ENCODE measurements around the gene SFXN4. TPM values are rescaled to one million over a fixed set of nuclear protein-coding genes. Genes with fewer than 3 reads are reported as not detected.

The SFXN4 gene
- total and polyA plus RNA-seq, 2 of the 4 experiments (the other 2 are of a cell fraction): 12.0 to 12.5 TPM

GRCh38 chr10:119162452-119163092, 2.9 kb downstream of the SFXN4 start:
- TF ChIP-seq USF2 (IDR thresholded peaks at IDR 0.05; ENCODE audit: low read depth, low read length) (no peak), CTCF (conservative IDR thresholded peaks at IDR 0.05; ENCODE audit: low read depth, low read length) (no peak), BHLHE40 (IDR thresholded peaks at IDR 0.05; ENCODE audit: low read depth, low read length) (no peak), CHD1 (IDR thresholded peaks at IDR 0.05; ENCODE audit: low read depth, low read length) (no peak), FOS (IDR thresholded peaks at IDR 0.05; ENCODE audit: low read depth, low read length) (no peak), ELK1 (IDR thresholded peaks at IDR 0.05; ENCODE audit: borderline replicate concordance, low read depth, low read length) (no peak), RCOR1 (IDR thresholded peaks at IDR 0.05; ENCODE audit: insufficient replicate concordance, low read length) (no peak), MXI1 (IDR thresholded peaks at IDR 0.05; ENCODE audit: borderline replicate concordance, low read depth, low read length) (no peak), MAZ (IDR thresholded peaks at IDR 0.05; ENCODE audit: borderline replicate concordance, low read depth, low read length) (no peak), RFX5 (IDR thresholded peaks at IDR 0.05; ENCODE audit: low read depth, low read length) (no peak), NFE2L2 (IDR thresholded peaks at IDR 0.05; ENCODE audit: low read depth, low read length) (no peak)

More at GRCh38 chr10:119162452-119163092, 2.9 kb downstream of the SFXN4 start:
- no peak overlapping the region for H3K9ac ChIP-seq (ENCODE audit: low read depth, low read length)
- H3K4me2 ChIP-seq (ENCODE audit: low read depth, low read length): no peak overlapping the region
- H2AK5ac ChIP-seq (ENCODE audit: low read depth, low read length): no peak overlapping the region
- H3K4me3 ChIP-seq (ENCODE audit: insufficient read depth, low read depth, low read length): no peak overlapping the region
- no peak overlapping the region for H2AFZ ChIP-seq (replicated peaks; ENCODE audit: low read length, poor library complexity)
- H3K4ac ChIP-seq (ENCODE audit: low read depth, low read length): no peak overlapping the region
- no peak overlapping the region for H3K23ac ChIP-seq (ENCODE audit: low read depth, low read length)
- in situ Hi-C loops (cut with MboI; ENCODE audit: low sequenced_read_pairs): no loop called here
- DNase-seq (no peak), ATAC-seq (ENCODE audit: low read depth) (no peak)
- H3K14ac ChIP-seq (replicated peaks; ENCODE audit: low read depth, low read length): no peak overlapping the region
- no peak overlapping the region for H2BK5ac ChIP-seq (ENCODE audit: low read depth, low read length, poor library complexity, severe bottlenecking)
- no peak overlapping the region for H3K27ac ChIP-seq (ENCODE audit: insufficient read depth, low read length)
- H4K20me1 ChIP-seq (ENCODE audit: insufficient read depth, low read length): no peaks in the 10 kb centered on the region
- H3K36me3 ChIP-seq (ENCODE audit: control insufficient read depth, insufficient read depth, low read length): peaks cover 8% of the 10 kb centered on the region
- BruUV-seq (replicated peaks): no TSS peak
- H3K9me3 ChIP-seq (ENCODE audit: control insufficient read depth, insufficient read depth, low read length): no peaks in the 10 kb centered on the region
- no peak overlapping the region for H4K8ac ChIP-seq (ENCODE audit: low read depth in 2 of 2, low read length in 2 of 2)
- no peak overlapping the region for H2BK20ac ChIP-seq (ENCODE audit: low read depth, low read length)
- no peak overlapping the region for H4K91ac ChIP-seq (ENCODE audit: insufficient read depth, low read depth, low read length)
- 0 out of 2 replicates have a peak, but pooled peaks cover 5% of the 10 kb centered on the region for H3K9me1 ChIP-seq (ENCODE audit: insufficient read depth, low read length)
- peaks cover 0 to 18% of the 10 kb centered on the region in 2 experiments; a peak in 3 of 4 replicates for H3K79me1 ChIP-seq (ENCODE audit: low read depth in 1 of 2, low read length in 2 of 2)
- no peaks in the 10 kb centered on the region for H3K27me3 ChIP-seq (ENCODE audit: control insufficient read depth, insufficient read depth, low read length)
- no peak overlapping the region for H3K18ac ChIP-seq (ENCODE audit: low read depth, low read length)
- H2BK15ac ChIP-seq (ENCODE audit: low read depth, low read length): no peak overlapping the region
- POLR2A ChIA-PET (ENCODE audit: unreplicated experiment): no interaction called here
- H3K4me1 ChIP-seq (ENCODE audit: control insufficient read depth, insufficient read depth, low read length): peaks cover 7% of the 10 kb centered on the region
- no peak overlapping the region for H2BK120ac ChIP-seq (ENCODE audit: low read depth, low read length)
- WGBS, 2 experiments (ENCODE audit: extremely low coverage in 2 of 2, insufficient read length in 1 of 2): 100% methylated on average over 2 of the region's 5 CpGs; no CpG with 5 or more reads in 1 of the 2 experiments
- CTCF ChIA-PET: no interaction called here
- dilution Hi-C loops (cut with HindIII; ENCODE audit: low sequenced_read_pairs, unreplicated experiment): no loop called here
- intact Hi-C loops (cut with micrococcal nuclease): no loop called here
- no peak overlapping the region for H3K56ac ChIP-seq (ENCODE audit: extremely low read depth, insufficient read depth, low read length)
- no peak overlapping the region for H4K5ac ChIP-seq (ENCODE audit: low read depth, low read length)
- no peak overlapping the region for H2AK9ac ChIP-seq (replicated peaks; ENCODE audit: low read depth, low read length, poor library complexity)

All from IMR-90 (cell line).